Stimulated activated CD4-positive, alpha-beta T cell treated with anti-CD3 and anti-CD28 coated beads, Interleukin-12 subunit alpha, Interleukin-12 subunit beta, amount 100 ng/mL, for 4 hours (primary cell): ENCODE results near the gene GARIN5B.

ENCODE experiments used
- DNase-seq: peaks from one replicate; pipeline ENCODE4 v3.0.0-alpha.2; 2020

GARIN5B gene

DNA sequence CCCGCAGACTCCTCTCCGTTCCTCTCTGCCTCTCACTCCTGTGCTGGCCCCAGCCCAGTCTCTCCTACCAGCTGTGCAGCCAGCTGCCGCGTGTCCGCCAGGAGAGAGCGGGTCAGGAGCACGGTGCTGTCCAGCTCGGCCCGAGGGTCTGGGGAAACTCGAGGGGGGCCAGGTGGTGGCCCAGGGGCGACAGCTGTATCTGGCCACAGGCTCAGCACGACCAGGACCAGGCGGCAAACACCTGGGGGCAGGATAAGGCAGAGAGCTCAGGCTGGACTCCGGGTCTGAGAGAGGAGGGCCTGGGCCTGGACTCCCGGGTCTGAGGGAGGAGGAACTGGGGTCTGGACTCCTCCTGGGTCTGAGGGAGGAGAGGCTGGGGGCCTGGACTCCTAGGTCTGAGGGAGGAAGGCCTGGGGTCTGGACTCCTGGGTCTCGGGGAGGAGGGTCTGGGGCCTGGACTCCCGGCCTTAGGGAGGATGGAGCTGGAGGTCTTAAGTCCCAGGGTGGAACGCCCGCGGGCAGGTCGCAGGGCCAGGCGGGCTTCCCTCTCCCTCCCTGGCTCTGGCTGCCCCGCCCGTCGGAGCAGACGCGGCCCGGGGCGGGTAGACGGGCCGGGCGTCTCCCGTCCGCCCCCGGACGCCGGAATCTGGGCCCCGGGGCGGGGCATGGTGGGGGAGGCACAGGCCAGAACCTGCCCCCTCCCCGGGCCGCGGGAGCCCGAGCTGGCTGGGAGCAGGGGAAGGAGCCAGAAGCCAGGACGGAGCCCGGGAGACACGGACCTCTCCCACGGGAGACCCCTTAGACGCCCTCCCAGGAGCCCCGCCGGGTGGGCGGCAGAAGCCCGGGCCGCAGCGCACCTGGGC, 5.9 kb upstream of the GARIN5B start:
- no peak for DNase-seq

DNA sequence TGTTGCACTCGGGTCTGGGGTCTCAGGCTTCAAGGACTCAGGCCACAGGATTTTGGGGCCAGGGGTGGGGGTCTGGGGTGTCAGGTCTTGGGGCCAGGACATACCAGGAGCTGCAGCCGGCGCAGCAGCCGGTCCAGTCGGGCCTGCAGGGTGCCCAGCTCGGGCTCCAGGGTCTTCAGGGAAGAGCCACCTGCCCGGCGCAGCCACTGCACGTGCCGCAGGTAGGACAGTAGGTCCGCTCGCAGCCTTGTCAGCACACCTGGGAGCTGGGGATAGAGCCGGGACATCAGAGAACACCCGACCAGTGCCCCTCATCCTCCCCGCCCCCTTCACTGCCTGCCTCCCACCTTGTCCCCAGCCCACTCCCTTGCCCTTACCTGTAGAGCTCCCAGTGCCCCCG, 5.0 kb upstream of the GARIN5B start:
- DNase-seq, result no peak

DNA sequence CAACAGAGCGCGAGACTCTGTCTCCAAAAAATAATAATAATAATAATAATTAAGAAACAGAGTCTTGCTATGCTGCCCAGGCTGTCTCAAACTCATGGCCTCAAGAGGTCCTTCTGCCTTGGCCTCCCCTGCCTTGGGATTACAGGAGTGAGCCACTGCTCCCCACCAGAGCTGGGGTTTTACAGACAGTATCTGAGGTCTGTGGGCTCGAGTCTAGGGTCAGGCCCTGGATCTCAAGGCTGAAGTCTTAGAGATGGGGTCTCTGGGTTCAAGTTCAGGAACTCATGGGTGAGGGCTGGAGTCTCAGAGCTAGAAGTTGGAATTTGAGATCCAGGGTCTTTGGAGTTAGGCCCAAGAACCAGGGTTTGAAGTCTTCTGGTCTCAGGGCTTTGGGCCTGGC, 3.7 kb upstream of the GARIN5B start:
- no peak for DNase-seq

DNA sequence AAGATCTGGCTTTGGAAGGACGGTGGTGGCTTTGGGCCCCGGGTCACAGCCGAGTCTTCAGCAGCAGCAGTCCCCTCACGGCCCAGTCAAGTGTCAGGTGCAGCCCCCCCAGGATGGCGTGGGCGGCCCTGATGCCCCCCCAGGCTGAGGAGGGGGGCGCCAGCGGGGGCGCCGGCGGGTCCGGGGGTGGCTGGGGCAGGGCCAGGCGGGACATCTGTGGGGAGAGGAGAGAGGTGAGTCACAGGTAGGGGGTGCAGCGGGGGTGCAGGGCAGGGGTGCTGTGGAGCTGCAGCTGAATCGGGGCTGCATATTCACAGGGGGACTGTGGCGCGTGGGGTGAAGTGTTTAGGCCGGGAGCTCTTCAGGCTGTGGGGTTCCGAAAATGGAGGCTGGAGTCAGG, 2.9 kb upstream of the GARIN5B start:
- DNase-seq, result no peak

DNA sequence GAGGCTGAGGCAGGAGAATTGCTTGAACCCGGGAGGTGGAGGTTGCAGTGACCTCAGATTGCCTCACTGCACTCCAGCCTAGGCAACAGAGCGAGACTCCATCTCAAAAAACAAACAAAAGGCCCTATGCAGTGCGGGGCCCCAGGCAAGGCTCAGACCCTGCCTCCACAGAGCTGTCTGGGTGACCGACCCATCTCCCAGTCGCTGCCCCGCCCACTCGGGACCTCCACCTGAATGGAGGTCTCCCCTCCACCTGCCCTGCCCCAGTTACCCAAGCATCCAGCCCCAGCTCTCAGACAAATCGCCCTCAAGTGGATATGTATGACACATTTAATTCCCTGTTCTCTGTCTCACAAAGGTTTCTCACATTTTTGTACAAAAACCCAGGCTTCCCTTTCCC, 2.2 kb upstream of the GARIN5B start:
- no peak for DNase-seq

DNA sequence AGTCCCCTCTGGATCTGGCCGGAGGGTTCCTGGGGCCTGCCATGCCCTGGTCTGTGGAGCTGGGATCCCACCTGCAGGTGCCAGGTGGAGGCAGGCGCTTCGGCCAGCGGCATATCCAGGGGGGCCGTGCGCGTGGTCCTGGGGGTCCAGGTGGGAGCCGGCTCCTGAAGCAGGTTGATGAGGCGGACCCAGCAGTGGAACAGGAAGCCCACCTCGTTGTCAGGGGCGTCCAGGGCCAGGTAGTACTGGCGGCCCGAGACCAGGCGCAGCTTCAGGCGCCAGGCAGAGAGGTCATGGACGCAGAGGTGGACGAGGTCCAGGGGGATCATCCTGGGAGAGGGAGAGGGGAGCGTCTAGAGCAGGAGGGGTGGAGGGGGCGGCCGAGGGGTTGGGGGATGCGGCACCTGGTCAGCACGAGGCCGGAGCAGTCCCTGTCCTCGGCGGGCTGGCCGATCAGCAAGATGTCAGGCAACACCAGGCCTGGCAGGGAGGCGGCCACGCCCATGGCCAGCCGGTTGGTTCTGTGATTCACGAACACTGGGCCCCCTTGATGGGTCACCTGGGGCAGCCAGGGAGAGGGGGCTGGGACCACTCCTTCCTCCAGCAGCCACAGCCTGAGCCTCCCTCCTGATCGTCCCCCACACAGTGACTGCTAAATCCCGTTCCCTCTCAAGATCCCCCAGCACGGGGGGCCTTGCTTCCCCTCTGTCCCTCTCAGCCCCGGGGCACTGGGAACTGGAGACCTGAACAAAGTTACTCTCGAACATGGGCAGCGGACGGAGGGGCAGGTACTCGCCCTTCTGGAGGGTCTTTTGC, 678 bp downstream of the GARIN5B start:
- DNase-seq, result no peak

DNA sequence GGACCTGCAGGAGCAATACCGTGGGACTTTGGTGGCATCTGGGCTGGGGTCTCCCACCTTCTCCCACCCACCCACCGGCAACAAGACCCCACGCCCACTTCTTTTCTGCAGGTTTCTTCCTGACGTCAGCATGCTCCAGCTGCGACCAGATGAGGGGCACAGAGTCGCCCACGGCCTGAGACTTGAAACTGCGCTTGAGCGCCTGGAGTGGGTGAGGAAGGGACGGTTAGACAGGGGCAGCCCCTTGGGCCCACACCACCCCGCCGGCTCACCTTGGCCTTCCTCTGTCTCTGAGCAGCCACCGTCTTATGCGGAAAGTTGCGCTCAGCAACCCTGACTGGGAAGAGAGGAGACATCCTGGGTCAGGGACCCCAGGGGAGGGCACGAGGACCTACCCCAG, 2.2 kb downstream of the GARIN5B start:
- DNase-seq, result no peak

DNA sequence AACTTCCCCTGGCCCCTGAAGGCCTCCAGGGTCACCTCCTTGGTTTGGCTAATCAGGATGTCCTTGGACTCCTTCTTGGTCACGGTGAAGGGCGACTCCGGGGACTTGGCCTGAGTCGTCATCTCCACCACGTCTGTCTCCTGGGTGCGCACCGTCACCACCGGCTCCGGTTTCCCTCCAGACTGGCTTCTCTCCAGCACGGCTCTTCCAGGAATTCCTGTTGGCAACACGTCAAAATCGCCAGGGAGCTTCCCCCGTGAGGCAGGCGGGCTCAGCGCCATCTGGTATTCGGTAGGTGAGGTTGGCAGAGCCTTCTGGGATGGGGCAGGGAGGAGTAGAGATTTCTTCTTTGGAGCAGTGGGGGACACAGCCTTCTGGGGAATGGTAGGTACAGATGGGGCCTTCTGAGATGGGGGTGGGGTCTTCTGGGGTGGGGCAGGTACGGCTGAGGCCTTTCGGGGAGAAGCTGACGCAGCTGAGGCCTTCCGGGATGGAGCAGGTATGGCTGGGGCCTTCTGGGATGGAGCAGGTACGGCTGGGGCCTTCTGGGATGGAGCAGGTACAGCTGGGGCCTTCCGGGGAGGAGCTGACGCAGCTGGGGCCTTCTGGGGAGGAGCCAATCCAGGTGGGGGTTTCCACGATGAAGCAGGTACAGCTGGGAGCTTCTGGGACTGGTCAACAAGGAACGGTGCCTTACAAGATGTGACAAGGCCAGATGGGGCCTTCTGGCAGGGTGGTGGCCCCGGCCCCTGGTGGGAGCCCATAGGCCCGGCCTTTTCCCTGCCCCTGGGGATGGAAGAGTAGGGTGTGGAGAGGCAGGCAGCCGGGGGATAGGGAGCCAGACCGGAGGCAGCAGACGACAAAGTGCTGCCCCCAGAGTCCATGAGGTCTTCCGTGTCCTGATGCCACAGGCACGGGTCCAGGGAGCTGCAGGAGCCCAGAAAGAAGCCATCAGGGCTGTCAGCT, 3.8 kb downstream of the GARIN5B start:
- no peak for DNase-seq

DNA sequence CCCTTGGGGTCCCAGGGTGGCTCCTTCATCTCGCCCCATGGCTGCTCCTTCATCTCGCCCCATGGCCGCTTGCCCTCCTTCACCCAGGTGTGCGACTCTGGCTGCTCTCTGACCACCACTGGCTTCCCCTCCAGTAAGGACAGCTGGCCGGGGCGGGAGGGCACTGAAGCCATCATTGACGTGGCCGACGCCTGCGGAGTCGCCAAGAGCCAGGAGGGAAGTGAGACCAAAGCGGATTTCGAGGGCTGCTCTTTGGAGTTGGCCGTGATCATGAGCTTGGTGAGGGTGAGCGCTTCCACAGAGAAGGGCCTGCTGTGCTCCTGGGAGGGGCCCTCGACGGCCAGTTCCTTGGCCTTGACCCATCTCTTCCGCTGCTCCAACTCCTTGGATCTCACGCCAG, 4.6 kb downstream of the GARIN5B start:
- no peak for DNase-seq

DNA sequence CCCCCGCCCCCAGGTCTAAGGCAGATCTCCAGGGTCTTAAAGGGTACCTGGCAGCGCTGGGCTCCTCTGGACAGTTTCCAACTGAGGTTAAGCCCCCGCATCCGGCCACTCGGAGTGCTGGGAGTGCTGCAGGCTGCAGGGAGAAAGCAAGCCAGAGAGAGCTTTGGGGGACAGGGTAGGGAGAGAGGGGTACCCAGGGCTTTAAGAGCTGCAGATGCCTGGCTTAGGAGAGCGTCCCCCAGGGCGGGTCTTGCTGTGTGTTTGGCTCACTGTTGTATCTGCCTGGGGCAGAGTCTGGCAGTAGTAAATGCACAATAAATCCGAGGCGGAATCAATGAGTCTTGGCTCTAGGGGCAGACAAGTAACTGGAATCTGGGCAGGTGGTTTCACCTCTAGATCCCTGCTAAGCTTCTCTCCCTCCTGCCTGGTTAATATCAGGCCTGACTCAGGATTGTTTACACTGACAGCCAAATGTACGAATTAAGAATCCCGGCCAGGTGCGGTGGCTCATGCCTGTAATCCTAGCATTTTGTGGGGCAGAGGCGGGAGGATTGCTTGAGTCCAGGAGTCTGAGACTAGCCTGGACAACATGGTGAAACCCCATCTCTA, 7.7 kb downstream of the GARIN5B start:
- no peak for DNase-seq

DNA sequence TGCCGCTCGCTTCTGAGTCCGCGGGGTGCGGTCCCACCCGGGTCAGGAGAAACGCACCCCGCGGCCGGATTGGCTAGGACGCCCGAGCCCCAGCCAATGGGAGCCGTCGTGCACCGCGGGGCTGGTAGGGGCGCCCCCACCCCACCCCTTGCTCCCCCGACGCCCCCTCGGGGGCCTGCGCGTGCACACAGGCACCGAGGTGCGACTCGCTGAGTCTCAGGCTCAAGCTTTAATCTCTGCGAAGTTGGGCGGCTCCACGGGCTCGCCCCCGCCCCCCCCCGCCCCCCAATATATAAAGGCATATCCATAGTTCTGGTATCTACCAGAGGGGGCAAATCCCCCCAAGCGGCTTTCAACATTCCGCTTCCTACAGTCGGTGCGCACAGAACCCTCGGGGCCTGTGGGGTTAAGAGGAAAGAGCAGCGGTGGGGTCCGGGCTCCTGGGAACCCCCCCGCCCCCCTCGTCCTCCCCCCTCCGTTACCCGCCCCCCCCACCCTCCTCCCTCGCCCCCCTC, 8.3 kb downstream of the GARIN5B start, which contains the start of gene COX6B2:
Gene COX6B2, minus strand, starts transcription at position 22 of the 515 bp plus-strand sequence. CDS start 198 bp downstream, outside the sequence.
- DNase-seq, result no peak

DNA sequence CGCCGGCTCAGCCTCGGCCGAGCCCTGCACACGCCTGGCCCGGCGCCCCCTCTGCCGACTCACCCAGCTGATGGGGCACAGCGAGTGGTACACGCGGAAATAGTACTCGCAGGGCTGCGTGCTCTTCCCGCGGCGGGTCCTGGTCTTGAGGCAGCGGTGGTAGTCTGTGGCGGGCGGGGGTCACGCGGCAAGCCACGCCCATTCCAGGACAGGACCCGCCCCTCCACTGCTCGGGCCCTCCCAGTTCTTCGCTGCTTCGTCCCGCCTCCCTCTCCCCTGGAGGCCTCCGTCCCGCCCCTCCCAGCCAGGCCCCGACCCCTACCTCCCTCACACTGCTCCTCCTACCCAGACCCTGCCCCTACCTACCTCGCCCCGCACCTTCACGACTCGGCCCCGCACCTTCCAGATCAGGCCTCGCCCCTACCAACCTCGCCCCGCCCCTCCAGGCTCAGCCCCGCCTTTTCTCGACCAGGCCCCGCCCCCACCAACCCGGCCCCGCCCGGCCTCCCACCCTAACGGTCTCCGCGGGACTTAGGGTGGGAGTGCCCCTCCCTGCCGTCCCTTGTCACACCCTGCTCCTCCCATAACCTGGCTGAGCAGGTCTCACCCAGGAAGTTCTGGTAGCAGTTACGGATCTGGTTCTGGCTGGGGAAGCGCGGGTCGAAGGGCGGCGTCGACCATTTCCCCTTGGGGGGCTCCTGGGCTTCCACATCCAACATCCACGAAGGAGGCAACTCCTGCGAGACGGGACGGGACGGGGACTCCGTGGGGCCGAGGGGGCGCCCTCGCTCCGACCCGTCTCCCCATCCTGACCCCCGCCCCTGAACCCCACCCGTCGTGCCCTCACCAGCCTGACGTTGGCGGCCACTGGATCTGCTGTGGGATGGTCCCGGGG, 9.0 kb downstream of the GARIN5B start:
- peak; percentile 59 for DNase-seq

DNA sequence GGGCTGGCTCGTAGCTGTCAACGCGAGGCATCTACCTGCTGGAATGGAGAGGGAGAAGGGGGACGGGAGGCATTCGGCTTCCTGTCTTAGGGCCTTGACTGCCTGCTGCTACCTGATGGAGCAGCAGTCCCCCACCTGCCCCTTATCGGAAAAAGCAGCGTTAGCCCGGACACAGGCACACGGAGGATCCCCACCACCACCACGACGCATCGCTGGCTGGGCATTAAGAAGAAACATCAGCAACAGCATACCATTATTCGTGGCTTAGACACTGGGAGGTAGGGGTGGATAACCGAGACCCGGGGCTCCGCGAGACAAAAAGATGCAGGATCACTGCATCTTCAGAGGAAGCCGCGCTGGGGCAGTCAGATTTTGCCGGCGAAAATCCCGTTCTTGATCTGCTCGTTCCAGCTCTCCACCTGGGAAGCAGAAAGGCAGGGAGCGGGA, 9.7 kb downstream of the GARIN5B start:
- no peak for DNase-seq

DNA sequence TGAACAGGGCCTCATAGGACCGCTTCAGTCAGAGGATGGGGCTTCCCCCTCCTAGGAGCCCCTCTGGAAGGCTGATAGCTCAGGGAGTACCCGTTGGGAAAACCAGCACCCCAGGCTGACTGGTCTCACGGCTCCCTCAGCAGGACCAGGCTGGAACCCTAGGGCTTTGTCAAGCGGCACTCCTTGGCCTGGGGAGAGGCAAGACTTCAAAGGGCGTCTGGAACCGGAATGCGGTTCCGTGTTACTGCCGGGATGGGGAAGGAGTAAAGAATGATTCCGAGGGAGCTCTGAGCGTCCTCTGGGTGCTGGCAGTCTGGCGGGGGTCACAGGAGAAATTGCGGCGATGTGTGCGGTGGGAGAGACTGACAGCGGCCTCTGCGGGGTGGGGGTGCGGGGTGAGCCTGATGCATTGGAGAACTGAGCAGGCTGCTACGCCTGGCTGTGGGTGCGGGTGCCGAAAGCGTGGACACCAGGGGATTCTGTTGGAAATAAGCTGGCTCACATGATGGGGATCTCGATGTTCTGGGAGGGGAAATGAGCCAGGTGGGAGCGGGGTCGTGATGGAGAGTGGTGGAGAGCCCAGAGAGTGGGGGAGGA, 10.4 kb downstream of the GARIN5B start:
- no peak for DNase-seq

DNA sequence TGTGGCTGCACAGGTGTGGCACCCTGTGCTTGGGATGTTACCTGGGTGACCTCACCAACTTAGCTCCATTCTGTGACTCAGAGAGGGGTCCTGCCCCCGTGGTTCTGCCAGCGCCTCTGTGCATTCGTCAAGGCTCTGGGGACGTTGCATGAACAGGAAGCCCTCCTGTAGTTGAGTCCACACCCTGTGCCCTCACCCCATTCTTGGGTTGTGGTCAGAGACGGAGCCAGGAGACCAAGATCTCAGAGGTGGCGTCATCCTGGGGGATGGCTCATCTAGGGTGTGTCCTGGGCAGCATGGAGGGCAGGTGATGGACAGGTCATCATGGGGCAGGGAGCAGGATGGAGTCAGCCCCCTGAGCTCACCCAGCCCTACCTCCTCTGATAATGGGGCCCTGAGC, 11.0 kb downstream of the GARIN5B start:
- DNase-seq, result no peak

DNA sequence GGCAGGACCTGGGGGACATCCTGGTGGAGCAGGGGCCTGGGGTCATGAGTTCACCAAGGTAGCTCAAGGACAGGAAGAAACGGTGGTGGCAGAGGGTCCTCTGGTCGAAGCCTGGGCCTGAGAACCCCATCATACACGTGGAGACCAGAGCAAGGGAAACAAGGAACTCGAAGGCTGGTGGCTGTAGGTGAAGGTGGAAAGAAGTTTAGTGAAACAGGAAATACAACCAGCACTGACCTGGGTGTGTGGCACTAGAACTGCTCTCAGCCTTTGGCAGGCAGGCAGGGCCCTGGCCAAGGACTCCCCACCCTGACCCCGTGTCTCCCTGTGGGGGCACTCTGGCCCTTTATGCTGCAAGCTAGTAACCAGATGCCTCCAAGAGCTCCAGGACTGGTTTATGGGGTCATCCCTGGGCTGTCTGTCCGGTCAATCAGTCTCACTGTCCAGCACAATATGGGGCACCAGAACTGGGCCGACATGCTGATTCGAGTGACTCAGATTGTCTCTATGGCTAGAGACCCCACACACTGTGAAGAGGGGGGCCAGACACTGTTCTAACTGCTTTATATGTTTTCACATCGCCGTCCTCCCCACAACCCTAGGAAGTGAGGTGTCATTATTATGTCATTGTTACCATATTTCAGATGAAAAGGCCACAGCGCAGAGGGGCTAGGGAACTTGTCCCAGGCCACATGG, 12.3 kb downstream of the GARIN5B start:
- no peak for DNase-seq

DNA sequence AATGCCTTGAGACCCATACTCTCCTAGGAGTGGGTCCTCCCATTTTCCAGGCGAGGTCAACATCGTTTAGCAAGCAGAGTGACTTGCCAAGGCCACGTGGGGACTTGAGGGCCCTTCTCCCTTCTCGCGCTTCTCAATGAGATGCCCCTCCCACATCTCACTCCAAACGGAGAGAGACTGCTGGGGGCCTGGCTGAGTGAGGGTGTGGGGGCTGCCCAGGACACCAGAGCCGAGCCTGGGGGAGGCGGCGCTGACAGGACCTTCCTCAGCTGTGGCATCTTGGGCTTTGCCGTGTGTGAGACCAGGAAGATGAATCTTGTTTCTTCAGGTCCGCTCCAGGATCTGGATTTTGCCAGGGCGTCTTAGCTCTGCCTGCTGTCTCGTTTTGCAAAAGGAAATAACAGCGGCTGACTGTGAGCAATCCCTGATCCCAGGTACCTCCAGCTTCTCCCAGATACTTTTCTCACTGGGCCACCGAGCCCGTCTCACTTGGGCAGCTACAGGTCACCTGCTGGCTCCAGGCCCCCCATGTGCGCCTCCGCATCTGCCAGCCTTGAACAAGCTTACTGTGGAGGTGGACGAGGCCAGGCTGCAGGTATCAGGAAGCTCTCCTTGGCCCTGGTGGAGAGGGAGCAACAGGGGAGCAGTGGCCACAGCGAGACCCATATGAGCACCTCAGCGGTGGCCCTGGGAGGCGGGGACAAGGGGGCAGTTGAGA, 14.6 kb downstream of the GARIN5B start:
- DNase-seq, result no peak

DNA sequence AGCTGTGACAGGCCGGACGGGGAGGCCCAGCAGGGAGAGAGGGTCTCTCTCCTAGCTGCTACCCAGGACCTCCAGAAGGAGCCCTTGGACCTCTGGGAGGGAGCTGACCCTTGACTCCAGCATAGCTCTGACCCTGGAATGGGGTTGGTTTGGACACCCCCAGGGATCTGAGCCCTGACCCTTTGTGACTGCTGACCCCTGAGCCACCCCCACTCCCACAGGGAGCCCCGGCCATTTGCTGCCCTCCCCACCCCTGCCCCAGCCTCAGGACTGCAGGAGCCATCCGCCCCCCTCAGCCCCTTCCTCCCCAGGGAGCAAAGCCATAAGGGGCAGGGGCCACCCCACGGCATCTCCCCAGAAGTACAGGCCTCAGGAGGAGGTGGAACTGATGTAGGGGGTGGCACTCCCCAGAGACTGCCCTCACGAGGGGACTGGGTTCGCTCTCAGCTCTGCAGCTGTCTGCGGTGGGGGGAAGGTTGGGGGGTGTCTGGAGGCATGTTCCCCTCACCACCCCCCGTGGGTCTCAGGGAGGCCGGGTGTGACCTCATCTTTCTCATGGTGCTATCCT, 15.5 kb downstream of the GARIN5B start:
- DNase-seq, result no peak
